Measurements from ENCODE around the gene ACTR3C.

The ACTR3C gene

DNA sequence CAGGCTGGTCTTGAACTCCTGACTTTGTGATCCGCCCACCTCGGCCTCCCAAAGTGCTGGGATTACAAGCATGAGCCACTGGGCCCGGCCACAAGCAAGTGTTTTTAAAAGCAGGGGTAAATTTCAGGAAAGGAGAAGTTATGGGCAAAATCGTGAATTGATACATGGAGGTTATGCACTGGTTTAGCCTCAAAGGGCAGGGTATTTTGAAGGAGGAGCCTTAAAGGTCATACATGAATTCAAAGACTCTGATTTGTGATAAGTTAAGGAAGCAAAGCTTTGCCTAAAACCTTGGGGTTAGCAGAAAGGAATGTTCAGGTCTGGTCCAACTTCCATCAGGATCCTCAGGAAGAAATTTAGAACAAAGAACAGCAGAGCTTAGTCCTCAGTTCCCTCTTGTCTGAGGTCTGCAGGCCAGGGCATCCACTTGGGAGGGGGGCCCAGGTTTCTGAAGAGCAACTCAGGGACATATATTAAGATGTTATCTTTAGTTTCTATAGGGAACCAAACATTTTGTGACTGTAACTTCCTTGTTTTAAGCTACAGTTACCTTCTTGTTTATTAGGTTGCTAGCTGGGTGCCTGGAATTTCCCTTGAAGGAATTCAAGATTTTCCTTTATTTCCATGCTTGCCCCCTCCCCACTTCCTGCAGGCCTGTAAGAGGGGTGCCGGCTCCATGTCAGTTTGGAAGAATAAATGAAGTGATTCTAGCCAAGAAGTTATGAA lies 42.5 kb upstream of the ACTR3C start:
- Histone ChIP-seq H3K36me3 (ENCODE audit: control insufficient read depth, low read depth, low read length) (peaks cover 10% of the 10 kb centered on the region), H3K9ac (ENCODE audit: low read length) (no peak overlapping the region), H3K9me3 (ENCODE audit: control insufficient read depth, low read depth, low read length) (no peaks in the 10 kb centered on the region), H3K27me3 (ENCODE audit: control insufficient read depth, insufficient read depth, low read length) (no peaks in the 10 kb centered on the region), H3K4me1 (ENCODE audit: control insufficient read depth, low read depth, low read length) (peaks cover 51% of the 10 kb centered on the region), H3K27ac (ENCODE audit: low read length) (peak overlapping the region; percentile 2), H3K4me3 (ENCODE audit: low read length) (no peak overlapping the region)

DNA sequence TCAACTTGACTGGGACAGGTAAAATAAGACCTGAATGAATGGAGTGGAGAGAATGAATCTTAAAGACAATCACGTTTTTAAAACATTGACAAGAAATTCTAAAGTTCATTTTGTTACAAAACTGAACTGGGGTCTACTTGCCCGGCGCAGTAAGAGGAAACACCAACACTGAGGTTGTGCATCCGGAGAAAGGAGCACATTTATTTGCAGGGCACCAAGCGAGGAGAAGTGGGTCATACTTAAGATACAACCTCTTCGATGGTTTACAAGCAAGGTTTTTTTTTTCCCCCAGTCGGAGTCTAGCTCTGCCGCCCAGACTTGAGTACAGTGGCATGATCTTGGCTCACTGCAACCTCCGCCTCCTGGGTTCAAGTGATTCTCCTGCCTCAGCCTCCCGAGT lies 41.8 kb upstream of the ACTR3C start:
- H3K27ac ChIP-seq (ENCODE audit: low read length) = no peak overlapping the region
- H3K27me3 ChIP-seq (ENCODE audit: control insufficient read depth, insufficient read depth, low read length) = no peaks in the 10 kb centered on the region
- H3K4me1 ChIP-seq (ENCODE audit: control insufficient read depth, low read depth, low read length) = peaks cover 46% of the 10 kb centered on the region
- peaks cover 5% of the 10 kb centered on the region for H3K36me3 ChIP-seq (ENCODE audit: control insufficient read depth, low read depth, low read length)
- no peak overlapping the region for H3K4me3 ChIP-seq (ENCODE audit: low read length)
- H3K9ac ChIP-seq (ENCODE audit: low read length) = no peak overlapping the region
- no peaks in the 10 kb centered on the region for H3K9me3 ChIP-seq (ENCODE audit: control insufficient read depth, low read depth, low read length)

DNA sequence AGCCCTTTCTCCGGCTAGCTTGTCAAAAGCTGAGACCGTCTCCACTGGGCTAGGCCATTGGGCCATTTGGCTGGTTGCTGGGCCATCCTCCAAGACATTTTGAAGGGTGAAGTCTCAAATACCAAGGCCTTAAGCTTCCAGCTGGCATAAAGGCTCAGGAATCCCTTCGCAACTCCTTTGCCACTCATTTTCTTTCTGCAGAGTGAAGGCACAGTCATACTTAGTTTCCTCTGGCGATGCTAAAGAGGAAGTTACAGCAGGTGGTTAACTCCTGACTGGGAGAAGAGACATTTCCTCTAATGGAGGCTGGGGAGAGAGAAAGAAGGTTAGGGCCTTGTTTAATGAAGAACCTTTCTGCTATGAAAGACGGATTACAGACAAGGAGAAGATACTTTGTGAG lies 40.5 kb upstream of the ACTR3C start:
- Histone ChIP-seq H3K9ac (ENCODE audit: low read length) (no peak overlapping the region), H3K27ac (ENCODE audit: low read length) (no peak overlapping the region), H3K4me3 (ENCODE audit: low read length) (no peak overlapping the region), H3K9me3 (ENCODE audit: control insufficient read depth, low read depth, low read length) (no peaks in the 10 kb centered on the region), H3K4me1 (ENCODE audit: control insufficient read depth, low read depth, low read length) (peaks cover 38% of the 10 kb centered on the region), H3K36me3 (ENCODE audit: control insufficient read depth, low read depth, low read length) (no peaks in the 10 kb centered on the region), H3K27me3 (ENCODE audit: control insufficient read depth, insufficient read depth, low read length) (no peaks in the 10 kb centered on the region)

DNA sequence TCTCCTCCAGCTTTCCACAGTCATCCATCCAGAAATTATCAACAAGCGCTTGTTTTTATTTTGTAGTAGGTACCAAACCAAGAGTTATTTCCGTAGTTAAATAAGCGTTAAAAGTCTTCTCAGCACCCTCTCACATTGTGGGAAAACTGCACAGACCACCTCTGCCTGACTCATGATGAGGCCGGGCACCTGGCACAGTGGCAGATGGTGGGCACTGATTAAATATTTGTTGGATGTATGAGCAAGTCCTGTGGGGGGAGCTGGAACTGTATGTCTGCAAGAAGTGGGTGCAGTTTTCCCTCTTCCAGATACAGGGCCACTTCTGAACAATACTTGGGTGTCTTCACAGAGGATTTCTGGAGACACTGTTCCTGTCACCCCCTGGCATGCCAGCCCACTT lies 40.0 kb upstream of the ACTR3C start:
- Histone ChIP-seq H3K27ac (ENCODE audit: low read length) (no peak overlapping the region), H3K4me3 (ENCODE audit: low read length) (no peak overlapping the region), H3K27me3 (ENCODE audit: control insufficient read depth, insufficient read depth, low read length) (no peaks in the 10 kb centered on the region), H3K36me3 (ENCODE audit: control insufficient read depth, low read depth, low read length) (no peaks in the 10 kb centered on the region), H3K9me3 (ENCODE audit: control insufficient read depth, low read depth, low read length) (no peaks in the 10 kb centered on the region), H3K9ac (ENCODE audit: low read length) (no peak overlapping the region), H3K4me1 (ENCODE audit: control insufficient read depth, low read depth, low read length) (peaks cover 38% of the 10 kb centered on the region)

DNA sequence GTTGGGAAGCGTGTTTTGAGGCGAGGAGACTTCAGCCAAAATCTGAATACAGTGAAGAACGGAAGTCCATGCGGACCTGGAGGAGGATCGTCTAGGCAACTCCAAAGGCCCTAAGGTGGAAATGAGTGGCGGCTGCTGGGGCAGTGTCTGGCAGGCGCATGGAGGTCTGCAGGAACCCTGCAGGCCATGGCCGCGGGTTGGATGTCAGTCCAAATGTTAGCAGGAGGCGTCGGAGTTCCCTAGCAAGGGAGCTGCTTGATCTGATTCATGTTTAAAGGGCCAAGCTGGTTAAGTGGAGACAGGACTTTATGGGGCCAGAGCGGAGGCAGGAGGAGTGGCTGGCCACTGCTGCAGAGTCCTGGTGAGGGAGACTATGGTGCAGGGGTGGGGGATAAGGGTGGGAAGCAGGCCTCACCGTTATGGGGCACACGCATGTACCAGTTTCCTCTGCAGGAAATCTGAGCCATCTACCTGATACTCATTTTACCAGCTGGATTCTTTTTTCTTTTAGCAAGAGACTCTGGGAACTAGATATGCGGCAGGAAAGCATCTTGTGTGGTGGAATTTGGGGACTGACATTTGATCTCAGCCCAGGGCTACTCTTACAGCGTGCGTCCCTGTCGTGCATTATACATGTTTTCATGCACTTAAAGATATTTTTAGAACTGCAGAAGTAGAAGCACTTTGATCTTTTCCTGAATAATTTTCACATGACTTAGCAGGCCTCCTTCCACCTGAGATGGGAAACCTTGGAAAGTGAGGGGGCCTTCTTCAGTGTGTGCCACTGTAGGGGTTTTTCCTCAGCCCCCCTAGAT lies 38.7 kb upstream of the ACTR3C start:
- no peak overlapping the region for H3K27ac ChIP-seq (ENCODE audit: low read length)
- H3K36me3 ChIP-seq (ENCODE audit: control insufficient read depth, low read depth, low read length) = no peaks in the 10 kb centered on the region
- H3K4me3 ChIP-seq (ENCODE audit: low read length) = no peak overlapping the region
- peaks cover 42% of the 10 kb centered on the region for H3K4me1 ChIP-seq (ENCODE audit: control insufficient read depth, low read depth, low read length)
- no peaks in the 10 kb centered on the region for H3K27me3 ChIP-seq (ENCODE audit: control insufficient read depth, insufficient read depth, low read length)
- no peaks in the 10 kb centered on the region for H3K9me3 ChIP-seq (ENCODE audit: control insufficient read depth, low read depth, low read length)
- H3K9ac ChIP-seq (ENCODE audit: low read length) = no peak overlapping the region

DNA sequence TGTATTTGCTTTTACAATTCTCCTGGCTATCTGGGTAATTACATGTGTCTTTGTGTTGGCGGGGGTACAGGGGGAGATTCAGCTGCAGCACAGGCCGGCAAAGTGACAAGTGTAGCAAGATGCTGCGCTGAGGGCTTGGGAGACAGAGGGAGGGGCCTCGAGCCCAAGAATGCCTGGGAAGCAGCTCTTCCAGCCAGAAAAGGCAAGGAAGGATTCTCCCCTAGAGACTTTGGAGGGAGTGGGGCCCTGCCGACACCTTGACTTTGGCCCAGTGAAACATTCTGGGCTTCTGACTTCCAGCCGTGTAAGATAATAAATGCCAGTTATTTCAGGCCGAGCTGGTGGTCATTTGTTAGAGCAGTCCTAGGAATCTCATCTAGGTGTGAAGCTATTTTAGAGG lies 38.1 kb upstream of the ACTR3C start:
- no peaks in the 10 kb centered on the region for H3K9me3 ChIP-seq (ENCODE audit: control insufficient read depth, low read depth, low read length)
- H3K27me3 ChIP-seq (ENCODE audit: control insufficient read depth, insufficient read depth, low read length) = no peaks in the 10 kb centered on the region
- no peak overlapping the region for H3K27ac ChIP-seq (ENCODE audit: low read length)
- no peaks in the 10 kb centered on the region for H3K36me3 ChIP-seq (ENCODE audit: control insufficient read depth, low read depth, low read length)
- no peak overlapping the region for H3K9ac ChIP-seq (ENCODE audit: low read length)
- H3K4me1 ChIP-seq (ENCODE audit: control insufficient read depth, low read depth, low read length) = peaks cover 42% of the 10 kb centered on the region
- H3K4me3 ChIP-seq (ENCODE audit: low read length) = no peak overlapping the region

DNA sequence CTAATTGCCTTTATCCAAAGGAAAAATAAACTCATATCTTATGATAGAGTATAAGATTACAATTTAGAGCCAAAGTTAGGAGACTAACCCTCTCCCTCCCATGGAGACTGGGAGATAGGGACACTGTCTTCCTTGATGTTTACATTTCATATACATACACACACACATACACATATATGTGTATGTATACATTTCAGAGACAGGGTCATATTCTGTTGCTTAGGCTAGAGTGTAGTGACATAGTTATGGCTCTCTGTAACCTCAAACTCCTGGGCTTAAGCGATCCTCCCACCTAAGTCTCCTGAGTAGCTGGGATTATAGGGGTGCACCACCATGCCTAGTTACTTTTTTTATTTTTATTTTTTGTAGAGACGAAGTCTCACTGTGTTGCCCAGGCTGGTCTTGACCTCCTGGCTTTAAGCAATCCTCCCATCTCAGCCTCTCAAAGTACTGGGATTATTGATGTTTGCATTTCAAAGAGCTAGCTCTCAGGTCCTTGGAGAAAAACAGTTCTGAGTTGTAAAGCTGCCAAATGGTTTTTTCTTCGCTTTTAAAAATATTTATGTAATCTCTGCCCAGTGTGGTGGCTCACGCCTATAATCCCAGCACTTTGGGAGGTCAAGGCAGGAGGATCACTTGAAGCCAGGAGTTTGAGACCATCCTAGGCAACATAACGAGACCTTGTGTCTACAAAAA lies 37.2 kb upstream of the ACTR3C start:
- Histone ChIP-seq H3K9ac (ENCODE audit: low read length) (no peak overlapping the region), H3K4me3 (ENCODE audit: low read length) (no peak overlapping the region), H3K27ac (ENCODE audit: low read length) (no peak overlapping the region), H3K27me3 (ENCODE audit: control insufficient read depth, insufficient read depth, low read length) (no peaks in the 10 kb centered on the region), H3K4me1 (ENCODE audit: control insufficient read depth, low read depth, low read length) (peaks cover 35% of the 10 kb centered on the region), H3K9me3 (ENCODE audit: control insufficient read depth, low read depth, low read length) (no peaks in the 10 kb centered on the region), H3K36me3 (ENCODE audit: control insufficient read depth, low read depth, low read length) (no peaks in the 10 kb centered on the region)

DNA sequence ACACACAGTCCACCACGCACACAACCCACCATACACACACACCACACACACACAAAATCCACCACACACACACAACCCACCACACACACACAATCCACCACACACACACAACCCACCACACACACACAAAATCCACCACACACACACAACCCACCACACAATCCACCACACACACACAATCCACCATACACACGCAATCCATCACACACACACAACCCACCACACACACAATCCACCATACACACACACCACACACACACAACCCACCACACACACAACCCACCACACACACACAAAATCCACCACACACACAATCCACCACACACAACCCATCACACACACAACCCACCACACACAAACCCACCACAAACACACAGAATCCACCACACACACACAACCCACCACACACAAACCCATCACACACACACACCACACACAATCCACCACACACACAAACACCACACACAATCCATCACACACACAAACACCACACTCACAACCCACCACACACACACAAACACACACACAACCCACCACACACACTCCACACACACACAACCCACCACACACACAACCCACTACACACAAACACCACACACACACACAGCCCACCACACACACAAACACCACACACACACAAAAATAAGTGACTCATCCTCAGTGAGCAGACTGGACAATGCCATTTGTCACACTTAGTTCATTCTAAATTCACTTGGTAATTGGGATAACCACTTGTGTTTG lies 36.4 kb upstream of the ACTR3C start:
- H3K9me3 ChIP-seq (ENCODE audit: control insufficient read depth, low read depth, low read length) = no peaks in the 10 kb centered on the region
- no peak overlapping the region for H3K9ac ChIP-seq (ENCODE audit: low read length)
- peaks cover 35% of the 10 kb centered on the region for H3K4me1 ChIP-seq (ENCODE audit: control insufficient read depth, low read depth, low read length)
- H3K36me3 ChIP-seq (ENCODE audit: control insufficient read depth, low read depth, low read length) = no peaks in the 10 kb centered on the region
- H3K27ac ChIP-seq (ENCODE audit: low read length) = no peak overlapping the region
- no peak overlapping the region for H3K4me3 ChIP-seq (ENCODE audit: low read length)
- no peaks in the 10 kb centered on the region for H3K27me3 ChIP-seq (ENCODE audit: control insufficient read depth, insufficient read depth, low read length)

DNA sequence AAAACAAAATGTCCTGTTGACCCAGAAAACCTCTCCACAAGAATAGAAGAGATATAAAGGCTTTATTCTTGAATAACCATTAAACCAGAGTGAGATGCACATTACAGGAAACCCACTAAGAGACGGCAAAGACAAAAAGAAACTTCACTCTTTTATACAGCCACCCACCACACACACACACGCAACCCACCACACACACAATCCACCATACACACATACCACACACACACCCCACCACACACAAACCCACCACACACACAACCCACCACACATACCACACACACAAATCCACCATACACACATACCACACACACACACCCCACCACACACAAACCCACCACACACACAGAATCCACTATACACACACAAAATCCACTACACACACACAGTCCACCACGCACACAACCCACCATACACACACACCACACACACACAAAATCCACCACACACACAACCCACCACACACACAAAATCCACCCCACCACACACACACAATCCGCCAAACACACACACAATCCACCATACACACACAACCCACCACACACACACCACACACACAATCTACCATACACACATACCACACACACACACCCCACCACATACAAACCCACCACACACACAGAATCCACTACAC lies 35.8 kb upstream of the ACTR3C start:
- Histone ChIP-seq H3K27me3 (ENCODE audit: control insufficient read depth, insufficient read depth, low read length) (no peaks in the 10 kb centered on the region), H3K4me1 (ENCODE audit: control insufficient read depth, low read depth, low read length) (peaks cover 33% of the 10 kb centered on the region), H3K9ac (ENCODE audit: low read length) (no peak overlapping the region), H3K9me3 (ENCODE audit: control insufficient read depth, low read depth, low read length) (no peaks in the 10 kb centered on the region), H3K36me3 (ENCODE audit: control insufficient read depth, low read depth, low read length) (no peaks in the 10 kb centered on the region), H3K27ac (ENCODE audit: low read length) (no peak overlapping the region), H3K4me3 (ENCODE audit: low read length) (no peak overlapping the region)

DNA sequence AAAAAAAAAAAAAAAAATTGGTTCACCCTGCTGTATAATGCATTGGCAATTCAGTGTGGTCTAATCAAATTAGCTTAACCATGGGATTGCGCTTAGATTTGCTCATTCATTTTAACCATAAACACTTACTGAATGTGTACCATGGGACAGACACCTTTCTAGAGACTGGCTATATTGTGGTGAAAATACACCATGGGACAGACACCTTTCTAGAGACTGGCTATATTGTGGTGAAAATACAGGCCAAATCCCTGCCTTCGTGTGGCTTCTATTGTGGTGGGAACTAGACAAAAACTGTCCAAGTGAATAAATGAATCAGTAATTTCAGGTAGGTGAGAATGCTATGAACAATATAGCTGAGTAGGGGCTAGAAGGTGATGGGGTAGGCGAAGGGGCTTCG lies 35.1 kb upstream of the ACTR3C start:
- Histone ChIP-seq H3K27ac (ENCODE audit: low read length) (no peak overlapping the region), H3K4me1 (ENCODE audit: control insufficient read depth, low read depth, low read length) (peaks cover 30% of the 10 kb centered on the region), H3K4me3 (ENCODE audit: low read length) (no peak overlapping the region), H3K36me3 (ENCODE audit: control insufficient read depth, low read depth, low read length) (no peaks in the 10 kb centered on the region), H3K9ac (ENCODE audit: low read length) (no peak overlapping the region), H3K27me3 (ENCODE audit: control insufficient read depth, insufficient read depth, low read length) (no peaks in the 10 kb centered on the region), H3K9me3 (ENCODE audit: control insufficient read depth, low read depth, low read length) (no peaks in the 10 kb centered on the region)

Measured in iPS-18a (cell line).